ENCODE data around the gene RABEP1.
"Not testable (repeated sequence)": the region's sequence is repeated elsewhere in the genome, so short reads cannot be mapped to it uniquely, and the experiment has no call there.

DNA sequence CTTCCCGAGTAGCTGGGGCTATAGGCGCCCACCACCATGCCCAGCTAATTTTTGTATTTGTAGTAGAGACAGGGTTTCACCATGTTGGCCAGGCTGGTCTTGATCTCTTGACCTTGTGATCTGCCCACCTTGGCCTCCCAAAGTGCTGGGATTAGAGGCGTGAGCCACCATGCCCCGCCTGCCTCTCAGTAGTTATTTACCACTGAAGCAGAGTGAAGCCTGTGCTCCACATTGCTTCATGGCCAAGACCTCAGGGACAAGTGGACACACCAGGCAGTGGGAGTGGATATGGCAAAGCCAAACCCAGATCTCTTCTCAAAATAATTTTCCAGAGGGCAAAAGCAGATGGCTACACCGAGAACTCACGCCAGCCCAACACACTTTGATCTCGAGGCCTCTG, 48.6 kb upstream of the RABEP1 start:
- TF ChIP-seq, protein P1, sequence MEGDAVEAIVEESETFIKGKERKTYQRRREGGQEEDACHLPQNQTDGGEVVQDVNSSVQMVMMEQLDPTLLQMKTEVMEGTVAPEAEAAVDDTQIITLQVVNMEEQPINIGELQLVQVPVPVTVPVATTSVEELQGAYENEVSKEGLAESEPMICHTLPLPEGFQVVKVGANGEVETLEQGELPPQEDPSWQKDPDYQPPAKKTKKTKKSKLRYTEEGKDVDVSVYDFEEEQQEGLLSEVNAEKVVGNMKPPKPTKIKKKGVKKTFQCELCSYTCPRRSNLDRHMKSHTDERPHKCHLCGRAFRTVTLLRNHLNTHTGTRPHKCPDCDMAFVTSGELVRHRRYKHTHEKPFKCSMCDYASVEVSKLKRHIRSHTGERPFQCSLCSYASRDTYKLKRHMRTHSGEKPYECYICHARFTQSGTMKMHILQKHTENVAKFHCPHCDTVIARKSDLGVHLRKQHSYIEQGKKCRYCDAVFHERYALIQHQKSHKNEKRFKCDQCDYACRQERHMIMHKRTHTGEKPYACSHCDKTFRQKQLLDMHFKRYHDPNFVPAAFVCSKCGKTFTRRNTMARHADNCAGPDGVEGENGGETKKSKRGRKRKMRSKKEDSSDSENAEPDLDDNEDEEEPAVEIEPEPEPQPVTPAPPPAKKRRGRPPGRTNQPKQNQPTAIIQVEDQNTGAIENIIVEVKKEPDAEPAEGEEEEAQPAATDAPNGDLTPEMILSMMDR (IDR thresholded peaks at IDR 0.05; ENCODE audit: low read depth, low read length), result not testable (repeated sequence)
- TF ChIP-seq EZH2phosphoT487 (IDR thresholded peaks at IDR 0.05; ENCODE audit: low read depth), result not testable (repeated sequence)

Data from OCI-LY3 (cell line).